HG03097 (cell line): ENCODE results near the gene MCC.

ENCODE experiments used
- ATAC-seq: cut with Tn5 transposase; IDR thresholded peaks from one replicate; pipeline ENCODE4 v1.9.1; 2021; ENCODE audit not compliant: unreplicated experiment, low FRiP score

MCC gene

DNA sequence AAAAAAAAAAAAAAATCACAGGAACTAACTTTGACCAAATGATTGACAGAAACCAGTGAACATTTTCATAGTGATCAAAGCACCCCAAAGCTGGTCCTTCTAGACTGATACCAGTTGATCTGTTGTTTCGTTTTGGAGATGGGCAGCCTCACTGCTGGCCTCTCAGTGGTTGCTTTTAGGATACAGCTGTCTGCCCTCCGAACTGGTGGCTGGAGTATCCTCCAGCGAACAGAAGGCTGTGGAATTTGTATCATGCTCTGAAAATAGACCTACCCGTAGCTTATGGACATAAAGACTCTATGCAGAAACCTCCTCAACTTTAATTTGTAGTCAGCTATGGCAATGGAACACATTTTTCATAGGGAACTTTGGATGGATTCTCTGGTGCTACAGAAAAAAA, 462.7 kb downstream of the MCC start:
- ATAC-seq, result no peak

DNA sequence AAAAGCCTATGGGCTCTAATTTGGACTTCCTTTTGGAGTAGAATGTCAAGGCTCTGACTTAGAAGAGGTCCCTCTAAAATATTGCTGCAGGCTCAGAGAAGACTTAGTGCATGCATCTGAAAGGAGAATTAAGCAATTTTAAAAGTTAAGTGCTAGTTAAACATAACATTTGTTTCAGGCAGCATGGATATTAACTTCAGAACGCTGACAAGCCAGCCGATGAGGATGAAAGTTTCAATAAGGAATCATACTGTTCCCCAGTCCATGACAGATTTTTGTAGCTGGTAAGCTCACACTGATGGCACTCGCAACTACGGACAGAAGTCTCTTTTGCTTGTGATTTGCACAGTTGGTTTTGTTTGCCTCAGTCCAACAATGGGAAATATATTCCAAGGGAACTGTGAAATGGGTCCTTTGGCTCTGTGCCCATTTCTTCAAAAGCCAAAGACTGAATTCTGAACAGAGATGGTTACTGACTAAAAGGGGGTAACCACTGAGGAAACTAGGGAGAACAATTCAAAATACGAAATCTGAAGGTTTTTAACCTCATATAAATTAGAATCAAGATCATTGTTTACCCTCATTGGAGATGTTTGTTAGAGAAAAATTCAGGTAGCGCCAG, 464.1 kb downstream of the MCC start:
- no peak for ATAC-seq

DNA sequence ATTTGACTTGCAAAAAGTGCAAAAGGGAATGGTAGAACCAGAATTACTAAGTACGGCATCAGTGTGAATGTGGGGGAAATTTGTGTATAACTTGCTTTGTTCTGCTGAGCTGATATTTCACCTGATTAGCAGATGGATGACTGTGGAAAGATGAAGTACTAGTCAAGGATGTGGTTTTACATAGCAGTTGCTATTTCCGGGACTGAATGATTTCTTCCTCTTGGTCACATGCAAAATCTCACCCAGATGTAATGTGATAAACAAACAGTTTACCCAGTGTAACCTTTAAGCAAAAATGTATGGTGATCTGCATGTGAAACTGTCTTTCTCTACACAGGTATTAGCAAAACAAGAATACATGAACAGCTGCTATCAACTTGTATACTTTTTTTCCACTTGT, 465.6 kb downstream of the MCC start:
- ATAC-seq, result peak; percentile 72

DNA sequence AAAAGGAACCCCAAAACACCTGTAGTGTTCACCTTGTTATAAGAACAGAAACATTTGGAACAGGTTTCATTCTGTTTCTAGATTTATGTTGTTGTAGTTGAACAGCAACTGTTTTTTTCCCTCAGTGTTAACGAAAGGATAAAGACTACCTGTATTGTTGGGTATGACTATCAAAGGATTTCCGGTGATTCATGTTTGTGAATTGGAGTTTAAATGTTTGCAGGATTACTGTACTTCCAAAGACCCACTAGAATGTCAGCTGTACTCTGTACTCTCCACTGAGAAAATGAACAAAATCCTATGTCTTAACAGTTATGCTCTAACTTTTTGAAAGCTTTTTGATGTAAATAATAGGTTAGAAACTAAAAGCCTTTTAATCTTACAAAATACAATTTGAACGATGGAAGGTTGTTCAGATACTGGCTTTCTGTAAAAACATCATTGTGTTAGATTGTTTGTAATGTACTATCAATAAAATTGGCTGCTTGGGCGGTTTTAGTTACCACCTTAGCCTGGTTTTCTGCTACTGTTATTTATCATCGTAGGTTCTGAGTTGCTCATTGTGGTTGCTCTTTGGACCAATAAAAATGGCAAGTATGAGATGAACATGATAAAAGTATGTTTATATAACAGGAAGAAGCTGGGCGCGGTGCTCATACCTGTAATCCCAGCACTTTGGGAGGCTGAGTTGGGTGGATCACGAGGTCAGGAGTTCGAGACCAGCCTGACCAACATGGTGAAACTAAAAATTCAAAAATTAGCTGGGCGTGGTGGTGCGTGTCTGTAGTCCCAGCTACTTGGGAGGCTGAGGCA, 467.6 kb downstream of the MCC start:
- no peak for ATAC-seq

DNA sequence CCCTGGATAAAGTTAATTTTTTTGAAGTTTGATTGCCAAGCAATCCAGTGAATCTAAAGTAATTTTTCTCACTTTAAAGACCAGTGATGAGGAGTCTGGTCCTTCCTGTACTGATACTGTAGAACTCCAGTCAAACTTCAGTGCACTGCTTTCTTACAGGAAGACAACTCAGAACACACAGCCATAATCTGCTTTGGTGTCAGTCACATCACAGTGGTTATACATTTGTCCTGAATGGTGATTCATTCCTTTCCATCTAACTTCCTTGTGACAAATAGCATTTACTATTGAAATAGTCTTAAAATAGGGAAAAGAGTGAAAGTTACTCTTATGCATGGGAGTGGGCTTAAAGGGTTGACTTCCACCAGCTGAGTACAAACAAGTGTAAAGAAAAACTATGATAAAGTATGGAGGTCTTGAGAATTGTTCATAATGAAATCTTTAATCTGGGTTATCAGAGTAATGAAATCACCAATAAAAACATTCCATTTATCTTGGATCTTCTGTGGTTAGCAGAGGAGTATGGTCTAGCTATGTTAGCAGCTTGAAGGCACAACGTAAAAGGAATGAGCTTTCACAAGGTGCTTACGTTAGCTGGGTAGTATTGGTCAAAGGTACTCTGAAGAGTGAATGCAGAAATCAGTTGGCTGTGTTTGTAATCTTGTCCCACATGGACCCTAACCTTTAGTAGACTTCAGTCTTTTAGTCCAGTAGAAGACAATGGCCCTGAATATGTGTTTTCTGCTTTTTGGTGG, 470.2 kb downstream of the MCC start:
- no peak for ATAC-seq

DNA sequence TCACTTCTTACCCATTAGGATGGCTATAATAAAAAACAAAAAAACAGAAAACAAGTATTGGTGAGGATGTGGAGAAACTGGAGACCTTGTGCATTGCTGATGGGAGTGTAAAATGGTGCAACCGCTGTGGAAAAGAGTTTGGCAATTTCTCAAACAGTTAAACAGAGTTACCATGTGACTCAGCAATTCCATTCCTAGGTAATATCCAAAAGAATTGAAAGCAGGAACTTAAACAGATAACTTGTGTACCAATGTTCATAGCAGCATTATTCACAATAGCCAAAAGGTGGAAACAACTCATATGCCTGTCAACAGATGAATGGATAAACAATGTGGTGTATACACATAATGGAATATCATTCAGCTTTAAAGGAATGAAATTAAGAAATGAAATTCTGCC, 482.8 kb downstream of the MCC start:
- ATAC-seq, result no peak

DNA sequence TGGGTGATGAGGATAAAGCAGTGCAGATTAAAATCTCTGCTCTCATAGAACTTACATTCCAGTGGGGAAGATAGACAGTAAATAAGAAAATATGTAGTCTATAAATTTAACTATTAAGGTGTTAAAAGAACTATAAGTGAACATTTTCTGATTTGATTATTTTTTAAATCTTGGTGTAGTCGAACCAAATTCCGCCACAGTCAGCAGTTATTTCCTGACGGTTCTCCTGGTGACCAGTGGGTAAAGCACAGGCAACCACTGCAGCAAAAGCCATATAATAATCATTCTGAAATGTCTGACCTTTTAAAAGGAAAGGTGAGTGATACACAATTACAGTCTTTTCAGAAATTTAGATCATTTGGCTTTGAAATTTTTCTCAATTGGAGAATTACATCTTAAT, 484.5 kb downstream of the MCC start:
- no peak for ATAC-seq

DNA sequence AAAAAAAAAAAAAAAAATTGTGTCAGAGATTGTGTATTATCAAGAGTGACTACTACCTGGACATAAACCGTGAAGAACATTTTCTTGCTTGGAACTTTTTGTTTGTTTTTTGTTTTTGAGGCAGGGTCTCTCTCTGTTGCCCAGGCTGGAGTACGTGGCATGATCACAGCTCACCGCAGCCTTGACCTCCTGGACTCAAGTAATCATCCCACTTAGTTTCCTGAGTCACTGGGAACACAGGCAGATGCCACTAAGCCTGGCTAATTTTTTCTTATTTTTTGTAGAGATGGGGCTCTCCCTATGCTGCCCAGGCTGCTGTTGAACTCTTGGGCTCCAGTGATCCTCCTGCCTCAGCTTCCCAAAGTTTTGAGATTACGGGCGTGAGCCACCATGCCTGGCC, 485.8 kb downstream of the MCC start:
- no peak for ATAC-seq

DNA sequence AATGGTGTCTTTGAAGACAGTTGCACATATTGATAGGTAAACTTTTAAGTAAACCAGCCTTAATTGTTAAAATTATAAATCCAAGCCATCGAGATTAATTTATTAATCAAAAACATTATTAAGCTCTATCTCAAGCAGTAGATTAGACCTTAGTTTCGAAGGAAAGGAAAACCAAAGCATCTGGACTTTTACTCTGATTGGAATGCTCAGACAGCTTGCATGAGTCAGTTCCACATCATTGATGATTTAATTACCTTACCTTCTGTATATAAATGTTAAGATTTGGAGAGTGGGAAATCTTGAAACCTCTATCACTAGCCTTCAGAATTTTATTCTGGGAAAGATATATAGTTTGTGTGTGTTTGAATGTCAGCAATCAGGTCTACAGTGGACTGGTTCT, 487.8 kb downstream of the MCC start:
- ATAC-seq, result no peak

DNA sequence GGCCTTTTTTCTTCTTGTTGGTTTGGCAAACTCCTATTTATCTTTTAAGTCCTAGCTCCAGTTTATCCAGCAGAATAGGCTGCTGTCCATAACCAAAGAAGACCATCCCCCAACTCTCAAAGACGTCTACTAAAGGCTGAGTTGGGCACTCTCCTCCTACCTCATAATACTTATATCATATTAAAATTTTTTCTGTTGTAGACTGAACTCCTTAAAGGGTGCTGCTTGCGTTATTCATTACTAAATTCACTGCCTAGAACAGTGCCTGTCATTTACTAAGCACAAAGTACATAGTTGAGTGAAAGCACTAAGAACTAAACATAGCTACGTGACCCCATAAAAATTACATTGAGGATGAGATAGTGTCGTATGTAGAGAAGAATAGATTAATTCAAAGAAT, 490.0 kb downstream of the MCC start:
- ATAC-seq, result no peak

DNA sequence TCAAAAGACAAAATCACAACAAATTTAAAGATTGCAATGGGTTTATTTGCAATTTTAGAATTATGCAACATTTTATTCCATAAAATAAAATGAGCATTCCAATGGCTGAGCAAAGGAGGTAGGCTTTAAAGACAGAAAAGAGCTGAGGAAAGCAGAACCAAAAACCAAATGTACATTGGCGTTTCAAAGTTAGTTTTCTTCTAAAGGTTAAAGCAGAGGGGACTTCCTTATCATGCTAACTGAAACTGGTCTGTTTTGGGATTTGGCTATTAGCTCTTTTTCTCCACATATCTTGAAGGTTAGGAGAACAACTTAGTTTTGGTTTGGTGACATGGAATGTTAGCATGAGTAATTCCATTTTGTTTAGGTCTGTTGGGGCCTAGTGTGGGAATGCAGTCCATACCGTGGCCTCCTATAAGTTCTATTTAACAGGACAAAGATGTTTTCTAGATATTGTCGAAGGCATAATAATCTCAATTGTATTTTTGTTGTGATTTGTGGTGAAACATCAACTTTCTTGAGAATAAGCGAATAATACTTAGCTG, 491.4 kb downstream of the MCC start:
- ATAC-seq, result no peak

DNA sequence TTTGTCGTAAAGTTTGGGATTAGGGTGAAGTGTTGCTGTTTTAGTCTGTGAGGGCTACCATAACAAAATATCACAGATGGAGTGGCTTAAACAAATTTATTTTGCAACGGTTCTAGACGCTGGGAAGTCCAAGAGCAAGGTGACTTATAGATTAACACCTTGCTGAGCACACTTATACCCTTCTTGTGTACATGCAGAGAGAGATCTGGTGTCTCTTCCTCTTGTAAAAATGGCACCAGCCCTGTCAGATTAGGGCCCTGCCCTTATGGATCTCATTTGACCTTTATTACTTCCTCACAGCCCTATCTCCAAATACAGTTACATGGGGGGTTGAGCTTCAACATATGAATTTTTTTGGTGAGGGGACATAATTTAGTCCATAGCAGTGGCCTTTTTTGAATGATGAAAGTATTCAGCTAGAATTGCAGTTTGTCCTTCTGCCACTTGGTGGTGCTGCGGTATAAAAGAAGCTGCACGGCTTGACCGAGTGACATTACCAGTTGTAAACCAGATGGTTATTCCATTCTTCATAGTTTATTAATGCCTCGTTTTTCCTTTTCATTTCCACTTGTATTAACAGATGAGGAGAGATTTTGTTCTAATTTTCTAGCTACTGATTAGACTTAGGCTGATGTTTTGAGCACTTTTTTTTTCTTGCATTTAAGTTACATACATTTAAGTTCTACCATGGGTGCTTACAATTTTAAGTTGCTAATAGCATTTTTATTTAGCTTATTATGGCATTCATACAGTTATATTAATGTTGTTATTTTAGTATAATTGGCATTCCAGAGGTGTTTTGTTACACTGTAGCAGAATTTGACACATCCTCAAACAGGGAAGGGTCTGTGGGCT, 492.3 kb downstream of the MCC start:
- ATAC-seq, result peak; percentile 90

DNA sequence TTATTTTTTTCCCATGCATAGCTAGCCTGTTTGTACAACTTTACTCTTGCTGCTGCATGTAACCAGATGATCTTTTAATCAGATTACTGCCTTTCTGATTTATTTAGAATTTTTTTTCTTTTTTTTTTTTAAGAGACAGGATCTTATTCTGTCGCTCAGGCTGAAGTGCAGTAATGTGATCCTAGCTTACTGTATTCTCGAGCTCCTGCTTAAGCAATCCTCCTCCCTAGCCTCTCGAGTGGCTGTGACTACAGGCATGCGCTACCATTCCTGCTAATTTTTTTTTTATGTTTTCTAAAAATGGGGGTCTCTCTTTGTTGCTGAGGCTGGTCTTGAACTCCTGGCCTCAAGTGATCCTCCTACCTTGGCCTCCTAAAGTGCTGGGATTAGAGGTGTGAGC, 502.0 kb downstream of the MCC start:
- no peak for ATAC-seq

DNA sequence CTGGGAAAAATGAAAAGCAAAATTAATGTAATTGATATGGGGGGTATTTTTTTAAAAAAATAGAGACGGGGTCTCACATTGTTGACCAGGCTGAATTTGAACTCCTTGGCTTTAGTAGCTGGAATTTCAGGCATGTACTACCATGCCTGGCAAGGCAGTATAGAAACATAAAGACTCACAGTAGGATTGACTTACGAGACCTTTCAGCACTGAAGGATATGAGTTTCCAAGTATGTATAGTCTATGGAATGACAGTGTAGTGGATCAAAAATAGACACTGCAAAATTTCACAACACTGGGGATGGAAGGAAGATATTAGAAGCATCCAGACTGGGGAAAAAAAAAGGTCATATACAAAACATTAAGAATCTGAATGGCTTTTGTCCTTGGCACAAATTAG, 504.9 kb downstream of the MCC start:
- ATAC-seq, result no peak

DNA sequence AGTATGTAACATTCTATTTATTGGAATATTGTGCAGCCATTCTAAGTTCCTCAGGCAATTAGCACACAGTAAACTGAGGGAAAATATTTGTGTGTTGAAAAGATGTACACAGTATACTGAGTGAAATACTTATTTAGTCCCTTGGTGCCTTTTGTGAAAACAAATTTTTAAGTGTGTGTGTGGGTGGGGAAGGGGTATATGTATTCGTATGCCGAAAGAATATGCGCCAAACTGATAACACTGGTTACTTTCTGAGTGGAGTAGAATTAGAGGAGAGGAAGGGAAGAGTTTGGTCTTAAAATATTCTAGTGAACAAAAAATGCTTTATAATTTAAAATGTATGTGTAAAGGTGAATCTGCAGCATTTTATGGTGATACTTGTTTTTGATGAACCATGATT, 508.5 kb downstream of the MCC start:
- ATAC-seq, result no peak

DNA sequence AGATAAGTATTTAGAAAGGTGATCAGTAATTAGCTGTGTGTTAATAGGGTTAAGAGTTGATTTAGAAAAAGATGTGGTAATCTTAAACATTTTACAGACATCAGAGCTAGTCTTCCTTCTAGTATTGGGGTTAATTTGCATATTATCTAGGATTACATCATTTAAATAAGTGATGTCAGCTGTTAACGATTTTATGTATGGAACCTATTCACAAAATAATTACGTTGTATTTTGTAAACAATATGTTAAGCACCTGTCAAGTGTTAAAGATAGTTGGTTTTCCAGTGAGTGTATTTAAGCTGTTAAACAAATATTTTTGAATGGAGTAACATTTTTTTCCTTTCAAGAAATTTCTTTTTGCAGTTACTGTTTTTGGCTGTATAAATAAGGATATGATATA, 509.4 kb downstream of the MCC start:
- no peak for ATAC-seq

DNA sequence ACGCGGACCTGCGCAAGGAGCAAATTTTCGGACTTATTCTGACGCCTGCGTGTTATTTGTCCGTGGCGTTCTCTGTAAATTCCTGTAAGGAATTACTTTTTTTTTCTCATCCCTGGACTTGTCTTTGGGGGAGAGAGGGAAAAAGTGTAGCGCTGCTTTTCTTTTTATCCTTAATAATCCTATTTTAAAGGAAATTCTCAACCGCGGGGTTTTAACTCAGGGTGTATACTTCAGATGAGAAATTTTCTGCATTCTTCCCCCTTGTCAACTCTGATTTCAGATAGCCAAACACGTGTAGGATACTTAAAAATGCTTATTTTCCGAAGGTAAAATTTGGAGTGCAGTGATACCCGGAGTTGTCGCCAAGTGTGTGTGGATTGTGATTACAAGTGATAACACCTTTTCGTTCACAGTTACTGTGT, 510.8 kb downstream of the MCC start:
- no peak for ATAC-seq

DNA sequence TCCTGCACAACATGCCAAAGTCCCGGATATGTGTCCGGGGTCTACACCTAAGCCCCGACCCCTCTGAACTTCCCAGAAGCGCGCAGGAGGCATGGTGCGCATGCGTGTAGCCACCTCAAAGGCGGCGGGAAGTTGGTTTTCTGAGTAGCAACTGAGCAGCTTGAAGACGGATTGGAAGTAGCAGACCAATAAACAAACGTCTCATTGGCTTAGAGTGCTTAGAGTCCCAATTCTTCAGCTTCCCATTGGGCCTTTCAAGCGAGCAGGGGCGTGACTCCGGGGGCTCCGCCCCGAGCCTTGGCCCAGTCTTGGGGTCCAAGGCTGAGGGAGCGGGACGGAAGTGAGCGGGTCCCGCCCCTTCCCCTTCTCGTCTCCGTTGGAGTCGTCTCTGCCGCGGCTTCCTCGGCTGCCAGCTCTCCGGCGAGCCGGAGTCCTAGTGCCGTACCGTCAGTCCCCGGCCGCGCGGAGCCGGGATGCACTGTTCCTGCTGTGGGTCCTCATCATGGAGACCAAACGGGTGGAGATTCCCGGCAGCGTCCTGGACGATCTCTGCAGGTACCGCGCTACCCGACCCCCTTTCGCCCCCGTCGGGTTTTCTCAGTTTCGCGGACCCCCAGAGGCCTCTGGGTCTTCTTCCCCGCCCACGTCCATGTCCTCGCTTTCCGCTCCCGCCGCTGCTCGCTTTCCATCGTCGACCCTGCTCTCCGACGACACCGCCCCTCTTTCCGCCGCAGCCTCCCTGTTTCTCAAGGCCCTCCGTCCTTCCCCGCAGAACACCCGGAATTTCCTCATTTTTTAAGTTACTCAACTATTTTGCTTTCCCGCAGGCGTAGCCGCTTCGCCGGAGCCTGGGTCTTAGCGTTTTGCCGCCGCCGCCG, 511.6 kb downstream of the MCC start, which contains the start of gene DCP2:
Gene DCP2, plus strand, starts transcription at position 367 of the 878 bp plus-strand sequence. Its CDS starts 136 bp downstream, at position 503.
- ATAC-seq, result peak; percentile 99

DNA sequence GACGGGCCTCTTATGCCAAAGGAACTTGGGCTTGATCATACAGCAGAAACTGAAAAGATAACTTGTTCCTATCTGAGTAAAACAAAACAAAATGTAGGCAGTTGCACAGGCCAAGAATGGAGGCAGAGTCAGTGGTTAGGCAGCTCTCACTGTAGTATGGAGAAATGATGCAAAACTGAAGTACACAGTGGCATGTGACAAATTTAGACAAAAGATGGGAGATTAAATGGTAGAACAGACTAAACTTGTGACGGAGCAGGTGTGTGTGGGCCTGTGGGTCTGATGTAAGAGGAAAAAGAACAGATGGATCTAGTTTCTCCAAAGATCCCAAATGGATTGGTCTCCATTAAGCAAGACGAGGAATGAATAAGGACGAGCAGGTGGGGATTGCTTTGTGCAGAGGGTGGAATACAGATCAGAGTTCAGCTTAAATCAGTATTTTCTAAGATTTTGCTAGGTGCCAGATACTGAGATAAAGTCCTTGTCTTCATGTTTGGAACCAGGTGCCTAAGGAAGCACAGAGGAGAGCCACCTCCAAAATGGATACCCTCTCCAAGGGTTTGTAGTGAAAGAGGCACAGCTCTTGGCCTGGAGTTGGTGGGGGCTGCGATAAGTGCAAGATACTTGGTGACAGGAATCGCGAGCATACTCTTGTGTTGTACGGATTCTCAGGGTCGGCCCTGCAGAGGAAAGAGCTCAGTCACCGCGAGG, 512.4 kb downstream of the MCC start:
- ATAC-seq, result no peak
